ENCODE results near the gene ZNF518B.

GRCh38 chr4:10454121-10454520 is 3.1 kb downstream of the ZNF518B start:
- TF ChIP-seq CGGBP1 (CRISPR knock-in tag; IDR thresholded peaks at IDR 0.05) (no peak), KDM1A (IDR thresholded peaks at IDR 0.05) (no peak)

Measured in K562 (cell line).